ENCODE measurements around the gene DDX39B.
A peak's percentile ranks its signal among the peaks of the same experiment; 100 is the strongest.

The DDX39B gene

DNA sequence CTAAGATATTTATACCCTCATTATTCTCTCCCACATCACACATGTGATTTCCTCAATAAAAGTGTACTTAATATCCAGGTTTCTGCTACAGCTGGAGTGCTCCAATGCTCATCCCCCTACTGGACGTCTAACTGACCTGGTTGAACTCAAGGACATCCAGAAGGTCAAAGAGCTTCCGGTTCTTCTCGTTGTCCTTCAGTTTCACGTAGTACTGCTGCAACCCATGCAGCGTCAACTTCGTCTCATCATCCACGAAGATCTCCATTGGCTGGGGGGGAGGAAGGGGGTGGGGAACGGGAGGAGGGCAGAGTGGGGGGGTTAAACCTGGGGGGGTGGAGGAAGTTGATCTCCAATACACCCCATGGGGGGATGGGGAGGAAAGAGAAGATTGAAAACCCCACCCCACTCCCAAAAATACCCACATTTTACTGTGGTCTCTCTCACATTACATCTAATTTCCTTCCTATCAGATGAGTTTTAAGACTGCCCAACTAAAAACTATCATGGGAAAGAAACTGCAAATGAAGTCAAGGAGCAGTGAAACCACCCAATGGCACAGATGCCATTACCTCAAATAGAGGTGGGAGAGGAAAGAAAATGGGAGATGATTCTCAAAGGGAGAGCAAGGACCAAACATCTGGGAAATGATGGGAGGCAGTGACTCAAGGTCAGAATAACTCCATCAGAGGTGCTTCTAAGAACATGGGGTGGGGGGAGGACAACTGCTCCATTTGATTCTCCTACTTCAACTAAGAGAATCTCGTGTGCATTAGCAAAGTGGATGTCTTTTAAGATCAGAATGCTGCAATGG lies 9.0 kb downstream of the DDX39B start:
- TF ChIP-seq FOXP2 (optimal IDR thresholded peaks at IDR 0.05; ENCODE audit: borderline replicate concordance, extremely low read depth, extremely low read length, insufficient read depth) = no peak
- peak; percentile 10; the same call in 1 of the 2 replicates for TF ChIP-seq POLR2AphosphoS5 (IDR thresholded peaks at IDR 0.05; ENCODE audit: low read depth, low read length)
- TF ChIP-seq SIN3A (IDR thresholded peaks at IDR 0.05; ENCODE audit: borderline replicate concordance, insufficient read depth, low read length) = no peak

GRCh38 chr6:31531771-31532643 lies 9.8 kb downstream of the DDX39B start:
- TF ChIP-seq SIN3A (IDR thresholded peaks at IDR 0.05; ENCODE audit: borderline replicate concordance, insufficient read depth, low read length) (no peak), POLR2AphosphoS5 (IDR thresholded peaks at IDR 0.05; ENCODE audit: low read depth, low read length) (no peak; the same call in 1 of the 2 replicates), TAF1 (IDR thresholded peaks at IDR 0.05; ENCODE audit: borderline replicate concordance, insufficient read depth, low read length) (no peak), REST (IDR thresholded peaks at IDR 0.05; ENCODE audit: insufficient read depth in 1 of 2, low read depth in 2 of 2, low read length in 2 of 2) (no peak), FOXP2 (optimal IDR thresholded peaks at IDR 0.05; ENCODE audit: borderline replicate concordance, extremely low read depth, extremely low read length, insufficient read depth) (no peak)

DNA sequence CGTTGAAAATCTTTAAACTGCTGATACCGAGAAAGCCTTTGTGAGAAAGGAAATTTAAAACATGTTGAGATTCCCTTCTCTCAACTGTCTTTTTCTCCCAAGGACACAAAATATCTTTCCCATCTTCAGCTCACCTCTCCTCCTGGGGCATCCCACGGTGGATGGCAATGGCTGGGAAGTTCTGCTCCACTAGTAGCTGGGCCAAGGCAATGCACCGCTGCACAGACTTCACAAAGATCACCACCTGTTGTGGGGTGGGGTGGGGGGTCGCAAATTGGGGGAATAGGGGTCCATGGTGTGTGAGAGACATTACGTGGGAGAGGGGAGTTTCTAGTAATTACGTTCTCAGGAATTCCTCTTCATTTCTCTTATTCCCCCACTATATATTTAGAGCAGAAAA lies 10.6 kb downstream of the DDX39B start:
- TF ChIP-seq TAF1 (IDR thresholded peaks at IDR 0.05; ENCODE audit: borderline replicate concordance, insufficient read depth, low read length) = no peak
- TF ChIP-seq POLR2AphosphoS5 (IDR thresholded peaks at IDR 0.05; ENCODE audit: low read depth, low read length) = no peak
- TF ChIP-seq REST (IDR thresholded peaks at IDR 0.05; ENCODE audit: insufficient read depth in 1 of 2, low read depth in 2 of 2, low read length in 2 of 2) = no peak
- TF ChIP-seq FOXP2 (optimal IDR thresholded peaks at IDR 0.05; ENCODE audit: borderline replicate concordance, extremely low read depth, extremely low read length, insufficient read depth) = no peak
- no peak for TF ChIP-seq SIN3A (IDR thresholded peaks at IDR 0.05; ENCODE audit: borderline replicate concordance, insufficient read depth, low read length)

- TF ChIP-seq TAF1 (IDR thresholded peaks at IDR 0.05; ENCODE audit: borderline replicate concordance, insufficient read depth, low read length) (no peak), POLR2AphosphoS5 (IDR thresholded peaks at IDR 0.05; ENCODE audit: low read depth, low read length) (no peak), SIN3A (IDR thresholded peaks at IDR 0.05; ENCODE audit: borderline replicate concordance, insufficient read depth, low read length) (no peak), FOXP2 (optimal IDR thresholded peaks at IDR 0.05; ENCODE audit: borderline replicate concordance, extremely low read depth, extremely low read length, insufficient read depth) (no peak), REST (IDR thresholded peaks at IDR 0.05; ENCODE audit: insufficient read depth in 1 of 2, low read depth in 2 of 2, low read length in 2 of 2) (no peak)
Observed at GRCh38 chr6:31530659-31531058, 11.1 kb downstream of the DDX39B start.

DNA sequence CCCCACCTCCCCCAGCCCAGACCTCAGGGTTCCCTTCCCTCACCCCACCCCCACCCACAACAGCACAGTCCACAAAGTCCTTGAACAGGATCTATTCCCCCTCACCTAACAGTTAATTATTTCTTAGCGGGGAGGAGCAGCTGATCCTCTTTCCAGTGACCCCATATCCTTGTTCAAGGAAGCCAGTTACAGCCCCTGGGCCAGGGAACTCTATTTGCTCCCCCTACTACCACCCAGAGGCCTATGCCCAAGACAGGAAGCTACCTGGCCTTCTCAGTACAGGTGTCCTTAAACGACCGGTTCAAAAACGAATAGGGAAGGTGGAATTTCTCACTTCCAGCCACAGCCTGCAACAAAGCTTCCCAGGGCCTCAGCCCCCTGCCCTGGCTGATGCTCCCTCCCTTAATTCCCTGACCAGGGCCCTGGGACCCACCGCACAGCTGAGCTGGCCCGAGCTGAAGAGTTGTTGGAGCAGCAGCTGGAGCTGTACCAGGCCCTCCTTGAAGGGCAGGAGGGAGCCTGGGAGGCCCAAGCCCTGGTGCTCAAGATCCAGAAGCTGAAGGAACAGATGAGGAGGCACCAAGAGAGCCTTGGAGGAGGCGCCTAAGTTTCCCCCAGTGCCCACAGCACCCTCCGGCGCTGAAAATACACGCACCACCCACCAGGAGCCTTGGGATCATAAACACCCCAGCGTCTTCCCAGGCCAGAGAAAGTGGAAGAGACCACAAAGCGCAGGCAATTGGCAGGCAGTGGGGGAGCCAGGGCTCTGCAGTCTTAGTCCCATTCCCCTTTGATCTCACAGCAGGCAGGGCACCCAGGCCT lies 12.3 kb downstream of the DDX39B start:
- TF ChIP-seq FOXP2 (optimal IDR thresholded peaks at IDR 0.05; ENCODE audit: borderline replicate concordance, extremely low read depth, extremely low read length, insufficient read depth) = no peak
- TF ChIP-seq POLR2AphosphoS5 (IDR thresholded peaks at IDR 0.05; ENCODE audit: low read depth, low read length) = peak; percentile 40; the same call in 1 of the 2 replicates
- no peak for TF ChIP-seq TAF1 (IDR thresholded peaks at IDR 0.05; ENCODE audit: borderline replicate concordance, insufficient read depth, low read length)
- TF ChIP-seq SIN3A (IDR thresholded peaks at IDR 0.05; ENCODE audit: borderline replicate concordance, insufficient read depth, low read length) = 0 out of 2 replicates have a peak, but pooled peaks have one; percentile 2
- no peak for TF ChIP-seq REST (IDR thresholded peaks at IDR 0.05; ENCODE audit: insufficient read depth in 1 of 2, low read depth in 2 of 2, low read length in 2 of 2)

Data from PFSK-1 (cell line).